OCI-LY7 (cell line): ENCODE measurements around the gene ZNF844. TPM values are rescaled to one million over a fixed set of nuclear protein-coding genes. Genes with fewer than 3 reads are reported as not detected.

Experiments
- BruUV-seq: library from RNA; stranded (reverse); fragments of 400-500 nt; replicated peaks from 2 replicates; lab custom pipeline; 2021; lab: Mats Ljungman, UMichigan
- CTCF ChIA-PET: fragments of 300-600 bp; sonication (Branson Sonifier 250); formaldehyde crosslinking; loops from one replicate; lab custom pipeline; 2022; ENCODE audit warnings: antibody characterized with exemption; ENCODE audit not compliant: unreplicated experiment; lab: Charles Lee
- POLR2A ChIA-PET: fragments of 300-600 bp; sonication (Branson Sonifier 250); formaldehyde crosslinking; loops from one replicate; lab custom pipeline; 2022; ENCODE audit warnings: antibody characterized with exemption; lab: Charles Lee
- DNase-seq: peaks from one replicate; pipeline ENCODE4 v3.0.0-alpha.2; 2015; ENCODE audit warnings: low spot score
- H2AFZ ChIP-seq: fragments of 200-600 bp; sonication (generic), shearing (Covaris generic); 2 replicates; pipeline ENCODE4 v1.6.1; 2014; ENCODE audit warnings: mild to moderate bottlenecking, antibody characterized with exemption, low read length, moderate library complexity
- H3K27ac ChIP-seq: fragments of 200-600 bp; sonication (generic); 2 replicates; pipeline ENCODE4 v1.5.1; 2014; ENCODE audit warnings: mixed run types, low read depth, mild to moderate bottlenecking, moderate library complexity, low read length, inconsistent platforms; ENCODE audit not compliant: poor library complexity, severe bottlenecking
- H3K36me3 ChIP-seq: fragments of 200-600 bp; sonication (generic); 2 replicates; pipeline ENCODE4 v1.6.1; 2014; ENCODE audit warnings: mild to moderate bottlenecking, antibody characterized with exemption, low read length, moderate library complexity, mixed read lengths; ENCODE audit not compliant: insufficient read depth
- H3K4me1 ChIP-seq: fragments of 200-600 bp; sonication (generic); 2 replicates; pipeline ENCODE4 v1.5.1; 2014; ENCODE audit warnings: mild to moderate bottlenecking, low read length; ENCODE audit not compliant: insufficient read depth, poor library complexity, severe bottlenecking
- H3K4me2 ChIP-seq: fragments of 200-600 bp; sonication (generic); 2 replicates; pipeline ENCODE4 v1.6.1; 2014; ENCODE audit warnings: mild to moderate bottlenecking, low read length
- H3K4me3 ChIP-seq: fragments of 200-600 bp; sonication (generic); 2 replicates; pipeline ENCODE4 v1.5.1; 2014; ENCODE audit warnings: mild to moderate bottlenecking, low read depth, low read length; ENCODE audit not compliant: poor library complexity, severe bottlenecking
- H3K79me2 ChIP-seq: fragments of 200-600 bp; sonication (generic); 2 replicates; pipeline ENCODE4 v1.6.1; 2016; ENCODE audit warnings: low read depth, mild to moderate bottlenecking, low read length, moderate library complexity, mixed read lengths; ENCODE audit not compliant: insufficient read depth
- H3K9me2 ChIP-seq: fragments of 200-600 bp; sonication (generic); 2 replicates; pipeline ENCODE4 v1.6.1; 2016; ENCODE audit warnings: mild to moderate bottlenecking, low read length, mixed read lengths; ENCODE audit not compliant: insufficient read depth
- H3K9me3 ChIP-seq: fragments of 200-600 bp; sonication (generic); 2 replicates; pipeline ENCODE4 v1.6.1; 2014; ENCODE audit warnings: mild to moderate bottlenecking, mixed run types, low read length, mixed read lengths
- H4K20me1 ChIP-seq: fragments of 200-600 bp; sonication (generic); 2 replicates; pipeline ENCODE4 v1.6.1; 2014; ENCODE audit warnings: mild to moderate bottlenecking, antibody characterized with exemption, low read length, moderate library complexity, mixed read lengths; ENCODE audit not compliant: insufficient read depth
- EZH2phosphoT487 ChIP-seq: fragments of 200-600 bp; sonication (generic); IDR thresholded peaks from 2 replicates; pipeline ENCODE4 v1.6.1; 2018; ENCODE audit warnings: low read depth, borderline replicate concordance, mild to moderate bottlenecking, mixed run types, antibody characterized with exemption, low read length, moderate library complexity, mixed read lengths
- intact Hi-C: fragments of 100-400 bp; cut with micrococcal nuclease; formaldehyde crosslinking; loops from one replicate; pipeline ENCODE4 v1.10.0; 2022; ENCODE audit not compliant: unreplicated experiment
- total RNA-seq, 2 experiments: library from RNA; depleted of rRNA in 1 of 2; stranded (reverse); fragments of >200 nt in 1 of 2; shearing (Covaris generic) in 1 of 2; gene quantifications; 2 replicates each; pipeline ENCODE4 v1.2.3, GENCODE V29; 2014 to 2022
- TF ChIP-seq, protein P1 (sequence below): fragments of 200-600 bp; sonication (generic); conservative IDR thresholded peaks from 2 replicates; pipeline ENCODE4 v1.5.1; 2014; ENCODE audit warnings: mild to moderate bottlenecking, antibody characterized with exemption, low read length, moderate library complexity, mixed read lengths

ZNF844 gene
- total RNA-seq, 2 experiments from 2014 or later = 6.7 to 9.3 TPM

DNA sequence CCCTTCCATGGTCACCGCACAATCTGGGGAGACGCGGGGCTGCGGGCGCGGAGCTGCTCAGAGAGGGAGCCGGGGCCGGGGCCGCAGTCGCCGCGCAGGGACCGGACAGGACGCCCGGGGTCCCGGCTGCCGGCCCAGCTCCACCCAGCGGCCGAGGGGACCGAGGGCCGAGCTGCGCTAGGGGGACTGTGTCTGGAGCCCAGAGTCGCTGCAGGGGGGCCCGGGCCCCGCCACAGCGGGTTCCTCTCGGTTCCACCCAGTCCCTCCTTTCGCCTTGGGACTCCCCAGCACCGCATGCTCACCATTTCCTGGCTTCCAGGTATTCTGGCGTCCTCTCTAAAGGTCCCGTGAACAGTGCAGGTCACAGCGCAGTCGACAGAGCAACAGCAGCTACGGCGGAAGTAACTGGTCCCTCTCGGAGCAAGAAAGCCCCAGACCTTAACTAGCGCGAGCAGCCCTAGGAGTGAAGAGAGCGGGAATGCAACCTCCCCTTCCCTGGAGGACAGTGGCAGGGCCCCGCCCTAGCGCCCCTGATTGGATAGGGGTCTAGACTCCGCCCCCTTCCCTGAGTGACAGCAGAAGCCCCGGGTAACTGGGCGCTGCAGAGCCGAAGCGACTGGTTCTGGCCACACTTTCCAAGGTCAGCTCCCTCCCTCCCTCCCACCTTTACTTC, 11.9 kb upstream of the ZNF844 start, which contains the start of gene ZNF878:
Gene ZNF878, minus strand, starts transcription at position 465 of the 673 bp plus-strand sequence. Its CDS starts 160 bp downstream, at position 305.
- H3K9me2 ChIP-seq = no peaks in the 10 kb centered on the region
- no peaks in the 10 kb centered on the region for H4K20me1 ChIP-seq
- peak; percentile 82 for DNase-seq
- CTCF ChIA-PET = no interaction called here
- H3K27ac ChIP-seq = no peak within 1 kb of the TSS
- no peaks in the 10 kb centered on the region for H3K9me3 ChIP-seq
- peak within 1 kb of the TSS; percentile 85 for H2AFZ ChIP-seq
- no peaks in the 10 kb centered on the region for H3K36me3 ChIP-seq
- no peak for TF ChIP-seq EZH2phosphoT487
- TF ChIP-seq, protein P1, sequence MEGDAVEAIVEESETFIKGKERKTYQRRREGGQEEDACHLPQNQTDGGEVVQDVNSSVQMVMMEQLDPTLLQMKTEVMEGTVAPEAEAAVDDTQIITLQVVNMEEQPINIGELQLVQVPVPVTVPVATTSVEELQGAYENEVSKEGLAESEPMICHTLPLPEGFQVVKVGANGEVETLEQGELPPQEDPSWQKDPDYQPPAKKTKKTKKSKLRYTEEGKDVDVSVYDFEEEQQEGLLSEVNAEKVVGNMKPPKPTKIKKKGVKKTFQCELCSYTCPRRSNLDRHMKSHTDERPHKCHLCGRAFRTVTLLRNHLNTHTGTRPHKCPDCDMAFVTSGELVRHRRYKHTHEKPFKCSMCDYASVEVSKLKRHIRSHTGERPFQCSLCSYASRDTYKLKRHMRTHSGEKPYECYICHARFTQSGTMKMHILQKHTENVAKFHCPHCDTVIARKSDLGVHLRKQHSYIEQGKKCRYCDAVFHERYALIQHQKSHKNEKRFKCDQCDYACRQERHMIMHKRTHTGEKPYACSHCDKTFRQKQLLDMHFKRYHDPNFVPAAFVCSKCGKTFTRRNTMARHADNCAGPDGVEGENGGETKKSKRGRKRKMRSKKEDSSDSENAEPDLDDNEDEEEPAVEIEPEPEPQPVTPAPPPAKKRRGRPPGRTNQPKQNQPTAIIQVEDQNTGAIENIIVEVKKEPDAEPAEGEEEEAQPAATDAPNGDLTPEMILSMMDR = peak; percentile 59
- peak within 1 kb of the TSS; percentile 81 for H3K4me3 ChIP-seq
- peak within 1 kb of the TSS; percentile 89 for H3K4me2 ChIP-seq
- H3K79me2 ChIP-seq = no peaks in the 10 kb centered on the region
- intact Hi-C loops = loop anchor here (2.0 kb wide), 1 partner anchor 172 kb away; no protein-coding TSS in a partner anchor
- no TSS peak for BruUV-seq
- peaks cover 9% of the 10 kb centered on the region for H3K4me1 ChIP-seq
- POLR2A ChIA-PET = interaction anchor here (0.6 to 0.9 kb wide), 3 partner anchors 15 to 271 kb away, joined by 3 read pairs; no protein-coding TSS in a partner anchor

DNA sequence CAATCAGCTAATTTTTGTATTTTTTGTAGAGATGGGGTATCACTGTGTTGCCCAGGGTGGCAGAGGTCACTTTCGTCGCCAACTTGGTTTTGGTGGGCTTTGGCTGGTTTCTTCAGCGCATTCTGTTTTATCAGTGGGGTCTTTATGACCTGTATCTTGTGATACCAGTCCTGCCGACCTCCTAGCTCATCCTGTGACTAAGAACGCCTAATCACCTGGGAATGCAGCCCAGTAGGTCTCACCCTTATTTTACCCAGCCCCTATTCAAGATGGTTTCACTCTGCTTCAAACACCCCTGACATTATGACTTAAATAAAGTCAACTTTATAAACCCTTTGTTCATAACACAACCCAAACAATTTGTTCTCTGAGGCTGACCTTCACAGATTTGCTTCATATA, 8.7 kb upstream of the ZNF844 start:
- Histone ChIP-seq H3K4me3 (no peak overlapping the region), H2AFZ (no peak overlapping the region), H3K9me2 (no peaks in the 10 kb centered on the region), H3K36me3 (no peaks in the 10 kb centered on the region), H3K4me2 (no peak overlapping the region), H3K79me2 (no peaks in the 10 kb centered on the region), H3K4me1 (peaks cover 13% of the 10 kb centered on the region), H3K9me3 (no peaks in the 10 kb centered on the region), H3K27ac (no peak overlapping the region), H4K20me1 (no peaks in the 10 kb centered on the region)
- no TSS peak for BruUV-seq
- CTCF ChIA-PET = no interaction called here
- DNase-seq = no peak
- intact Hi-C loops = loop anchor here (5.0 kb wide), 2 partner anchors 133 to 258 kb away; partner anchors contain the start of gene ZNF491
- TF ChIP-seq, protein P1 = no peak
- TF ChIP-seq EZH2phosphoT487 = no peak
- POLR2A ChIA-PET = no interaction called here
